Sigmoid colon (tissue), 4 donors: ENCODE measurements around the gene FUT8.

Experiments
- CTCF ChIP-seq, 4 experiments: fragments of 450-650 bp in 3 of 4; fragments of 200-600 bp in 1 of 4; IDR thresholded peaks; one replicate each; pipeline ENCODE4 v1.5.1; 2016 to 2019; ENCODE audit warnings: antibody characterized with exemption in 4 of 4, mild to moderate bottlenecking in 3 of 4, moderate library complexity in 2 of 4
- POLR2A ChIP-seq, 2 donors: fragments of 450-650 bp; IDR thresholded peaks; one replicate each; pipeline ENCODE4 v1.6.1; 2016; ENCODE audit warnings: antibody characterized with exemption in 2 of 2, mild to moderate bottlenecking in 2 of 2, moderate library complexity in 2 of 2
- POLR2AphosphoS5 ChIP-seq, 4 donors: sonication (generic); formaldehyde crosslinking; IDR thresholded peaks; one replicate each; pipeline ENCODE4 v1.6.1; 2017; ENCODE audit warnings: antibody characterized with exemption in 4 of 4

GRCh38 chr14:65373671-65374039, 38.9 kb upstream of the FUT8 start:
- no peak for TF ChIP-seq CTCF (IDR thresholded peaks at IDR 0.05)
- TF ChIP-seq POLR2AphosphoS5 (IDR thresholded peaks at IDR 0.05) = no peak
- no peak for TF ChIP-seq POLR2A (IDR thresholded peaks at IDR 0.05)
